Mucosa of descending colon (tissue), 3 donors: ENCODE measurements around the gene CTU2. TPM values are rescaled to one million over a fixed set of nuclear protein-coding genes. Genes with fewer than 3 reads are reported as not detected.

Experiments
- ATAC-seq: fragments of 200-7000 bp; cut with Tn5 transposase; one replicate; pipeline ENCODE4 v1.9.1; 2020; ENCODE audit warnings: mild to moderate bottlenecking, moderate library complexity
- DNase-seq, 3 donors: peaks; one replicate each; pipeline ENCODE4 v3.0.0-alpha.2; 2020
- H3K36me3 ChIP-seq: fragments of 200-600 bp; one replicate; pipeline ENCODE4 v1.8.0; 2021; ENCODE audit warnings: low read depth, mild to moderate bottlenecking
- H3K4me1 ChIP-seq: fragments of 200-600 bp; one replicate; pipeline ENCODE4 v1.8.0; 2021; ENCODE audit warnings: low read depth, mild to moderate bottlenecking
- H3K4me3 ChIP-seq: fragments of 200-600 bp; one replicate; pipeline ENCODE4 v1.8.0; 2021; ENCODE audit warnings: mild to moderate bottlenecking
- H3K9me3 ChIP-seq: fragments of 200-600 bp; one replicate; pipeline ENCODE4 v1.8.0; 2021; ENCODE audit warnings: mild to moderate bottlenecking
- intact Hi-C, 2 donors: fragments of 100-400 bp; cut with DNase I in 1 of 2; cut with micrococcal nuclease in 1 of 2; formaldehyde crosslinking; loops; one replicate each; pipeline versions ENCODE4 v1.11.0 to v1.11.1; 2022; cut with DNase I, micrococcal nuclease
- total RNA-seq, 3 donors: library from RNA; stranded (reverse); fragmentation: NEBNext Ultra II Directional in 2 of 3; extraction: Animal tissue kit (Norgen Biotek cat#: 25700) in 2 of 3; gene quantifications; one replicate each; pipeline versions ENCODE4 v1.2.1 to v1.2.4, GENCODE V29; 2021 to 2023
- TF ChIP-seq, protein P1 (sequence below): fragments of 200-600 bp; IDR thresholded peaks from one replicate; pipeline ENCODE4 v1.8.0; 2022; ENCODE audit warnings: antibody characterized with exemption, mild to moderate bottlenecking
- donor health status: DM: no; HTN: no; CAD: no; lungs with moderate emphysema.
- donor health status: DM: no; HTN: no; CAD: no.
- donor health status: DM: no; HTN: yes; CAD: no.

The CTU2 gene
- total RNA-seq, 3 donors from 2014 or later: 9.6 to 16.1 (median 13.6) TPM

DNA sequence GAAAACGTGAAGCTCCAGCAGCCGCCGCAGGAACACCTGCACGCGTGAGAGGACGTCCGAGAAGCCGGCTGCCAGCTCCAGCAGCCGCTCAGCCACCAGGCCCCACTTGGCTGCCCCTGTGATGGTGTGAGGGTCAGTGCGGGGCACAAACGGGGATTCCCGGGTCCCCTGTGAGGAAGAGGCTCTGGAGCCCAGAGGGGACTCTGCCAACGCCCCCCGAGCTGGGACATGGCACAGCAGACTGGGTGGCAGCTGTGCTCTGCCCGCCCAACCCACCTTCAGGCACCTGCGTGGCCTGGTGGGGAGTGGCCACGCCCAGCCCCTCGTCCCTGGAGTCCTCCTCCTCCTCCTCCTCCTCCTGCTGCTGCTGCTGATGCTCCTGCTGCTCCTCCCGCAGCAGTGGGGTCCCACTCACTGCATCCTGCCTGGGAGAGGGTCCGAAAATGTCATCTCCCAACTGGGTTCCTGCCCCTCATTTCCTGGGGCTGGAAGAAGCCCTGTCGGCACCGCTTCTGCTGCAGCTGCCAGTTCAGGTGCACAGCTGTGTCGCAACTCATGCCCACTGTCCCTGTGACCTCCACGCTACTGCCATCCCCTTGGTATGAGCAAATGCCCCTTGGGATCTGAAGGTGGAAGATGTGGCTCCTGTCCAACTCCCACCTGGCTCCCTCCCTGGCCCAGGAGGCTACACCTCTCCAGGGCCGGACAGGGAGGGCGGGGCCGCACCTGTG is 27.5 kb downstream of the CTU2 start:
- intact Hi-C loops: no loop called here
- DNase-seq (no peak), ATAC-seq (no peak)
- TF ChIP-seq, protein P1, sequence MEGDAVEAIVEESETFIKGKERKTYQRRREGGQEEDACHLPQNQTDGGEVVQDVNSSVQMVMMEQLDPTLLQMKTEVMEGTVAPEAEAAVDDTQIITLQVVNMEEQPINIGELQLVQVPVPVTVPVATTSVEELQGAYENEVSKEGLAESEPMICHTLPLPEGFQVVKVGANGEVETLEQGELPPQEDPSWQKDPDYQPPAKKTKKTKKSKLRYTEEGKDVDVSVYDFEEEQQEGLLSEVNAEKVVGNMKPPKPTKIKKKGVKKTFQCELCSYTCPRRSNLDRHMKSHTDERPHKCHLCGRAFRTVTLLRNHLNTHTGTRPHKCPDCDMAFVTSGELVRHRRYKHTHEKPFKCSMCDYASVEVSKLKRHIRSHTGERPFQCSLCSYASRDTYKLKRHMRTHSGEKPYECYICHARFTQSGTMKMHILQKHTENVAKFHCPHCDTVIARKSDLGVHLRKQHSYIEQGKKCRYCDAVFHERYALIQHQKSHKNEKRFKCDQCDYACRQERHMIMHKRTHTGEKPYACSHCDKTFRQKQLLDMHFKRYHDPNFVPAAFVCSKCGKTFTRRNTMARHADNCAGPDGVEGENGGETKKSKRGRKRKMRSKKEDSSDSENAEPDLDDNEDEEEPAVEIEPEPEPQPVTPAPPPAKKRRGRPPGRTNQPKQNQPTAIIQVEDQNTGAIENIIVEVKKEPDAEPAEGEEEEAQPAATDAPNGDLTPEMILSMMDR: no peak
- no peaks in the 10 kb centered on the region for H3K36me3 ChIP-seq
- no peak overlapping the region for H3K4me3 ChIP-seq
- no peaks in the 10 kb centered on the region for H3K4me1 ChIP-seq
- no peaks in the 10 kb centered on the region for H3K9me3 ChIP-seq

DNA sequence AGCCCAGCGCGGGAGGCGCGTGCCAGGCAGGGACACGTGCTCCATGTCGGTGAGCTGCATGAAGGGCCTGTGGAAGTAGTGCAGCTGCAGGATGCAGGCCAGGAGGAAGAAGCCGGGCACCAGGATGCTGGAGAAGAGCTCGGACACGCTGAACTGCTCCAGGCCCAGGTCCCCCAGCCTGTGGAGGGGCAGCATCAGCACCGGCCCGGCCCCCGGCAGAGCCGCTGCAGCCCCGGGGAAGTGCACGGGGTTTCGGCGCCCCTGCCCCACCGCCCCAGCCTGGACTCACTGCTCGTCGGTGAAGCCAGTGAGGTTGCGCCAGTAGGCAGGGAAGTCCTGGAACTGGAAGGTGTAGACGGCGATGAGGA is 28.0 kb downstream of the CTU2 start:
- ATAC-seq (peak; percentile 16), DNase-seq (no peak)
- intact Hi-C loops: no loop called here
- Histone ChIP-seq H3K36me3 (no peaks in the 10 kb centered on the region), H3K4me1 (no peaks in the 10 kb centered on the region), H3K4me3 (no peak overlapping the region), H3K9me3 (no peaks in the 10 kb centered on the region)
- TF ChIP-seq, protein P1: no peak

DNA sequence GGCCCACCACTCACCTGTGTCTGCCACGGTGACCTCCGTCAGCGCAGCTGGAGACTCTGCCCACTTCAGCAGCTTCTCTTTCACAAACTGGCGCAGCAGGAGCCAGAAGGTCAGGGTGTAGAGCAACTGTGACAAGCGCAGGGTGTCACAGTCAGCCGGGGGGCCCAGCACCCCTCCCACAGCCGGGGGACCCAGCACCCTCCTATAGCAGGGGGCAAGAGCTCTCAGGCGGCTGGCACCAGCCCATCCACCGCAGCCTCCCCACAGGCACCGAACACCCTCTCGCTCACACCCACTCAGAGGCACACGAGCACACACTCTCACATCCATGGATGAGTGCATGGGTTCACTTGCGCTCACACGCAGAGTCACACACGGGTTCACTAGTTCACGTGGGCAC is 28.8 kb downstream of the CTU2 start:
- Histone ChIP-seq H3K4me3 (no peak overlapping the region), H3K9me3 (no peaks in the 10 kb centered on the region), H3K36me3 (no peaks in the 10 kb centered on the region), H3K4me1 (no peaks in the 10 kb centered on the region)
- DNase-seq (no peak), ATAC-seq (no peak)
- TF ChIP-seq, protein P1: no peak
- intact Hi-C loops: no loop called here

DNA sequence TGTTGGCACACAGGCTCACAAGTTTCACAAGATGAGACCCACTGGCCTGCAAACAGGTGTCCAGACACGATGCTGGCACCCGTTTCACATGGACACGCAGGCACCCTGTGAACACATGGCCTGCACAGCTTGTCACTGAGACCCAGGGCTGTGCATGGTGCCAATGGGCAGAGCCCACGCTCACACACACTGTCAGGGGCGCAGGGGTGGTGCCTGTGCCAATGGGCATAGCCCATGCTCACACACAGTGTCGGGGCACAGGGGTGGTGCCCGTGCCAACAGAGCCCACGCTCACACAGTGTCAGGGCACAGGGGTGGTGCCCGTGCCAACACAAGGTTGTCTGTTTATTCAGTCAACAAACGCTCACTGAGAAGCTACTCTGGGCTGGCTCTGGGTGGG is 29.3 kb downstream of the CTU2 start:
- intact Hi-C loops: no loop called here
- H3K4me3 ChIP-seq: no peak overlapping the region
- no peaks in the 10 kb centered on the region for H3K9me3 ChIP-seq
- ATAC-seq (no peak), DNase-seq (no peak)
- H3K36me3 ChIP-seq: no peaks in the 10 kb centered on the region
- no peaks in the 10 kb centered on the region for H3K4me1 ChIP-seq
- TF ChIP-seq, protein P1: no peak

DNA sequence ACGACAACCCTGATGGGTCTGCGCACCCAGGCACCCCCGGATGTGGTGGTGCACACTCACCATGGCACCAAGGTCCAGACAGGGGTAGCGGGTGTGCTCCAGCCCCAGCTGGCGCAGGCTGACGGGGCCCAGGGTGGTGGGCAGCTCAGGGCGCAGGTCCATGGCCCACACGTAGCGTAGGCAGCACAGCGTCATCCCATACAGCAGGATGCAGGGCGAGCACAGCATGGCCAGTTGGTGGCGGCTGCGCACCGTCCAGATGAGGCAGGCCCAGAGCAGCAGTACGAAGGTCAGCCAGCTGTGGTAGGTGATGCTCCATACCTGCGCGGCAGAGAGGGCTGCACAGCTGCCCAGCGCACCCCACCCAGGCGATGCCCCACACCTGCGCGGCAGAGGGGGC is 29.8 kb downstream of the CTU2 start:
- ATAC-seq (no peak), DNase-seq (no peak)
- H3K9me3 ChIP-seq: no peaks in the 10 kb centered on the region
- no peak overlapping the region for H3K4me3 ChIP-seq
- no peaks in the 10 kb centered on the region for H3K4me1 ChIP-seq
- H3K36me3 ChIP-seq: no peaks in the 10 kb centered on the region
- TF ChIP-seq, protein P1: no peak
- intact Hi-C loops: no loop called here

DNA sequence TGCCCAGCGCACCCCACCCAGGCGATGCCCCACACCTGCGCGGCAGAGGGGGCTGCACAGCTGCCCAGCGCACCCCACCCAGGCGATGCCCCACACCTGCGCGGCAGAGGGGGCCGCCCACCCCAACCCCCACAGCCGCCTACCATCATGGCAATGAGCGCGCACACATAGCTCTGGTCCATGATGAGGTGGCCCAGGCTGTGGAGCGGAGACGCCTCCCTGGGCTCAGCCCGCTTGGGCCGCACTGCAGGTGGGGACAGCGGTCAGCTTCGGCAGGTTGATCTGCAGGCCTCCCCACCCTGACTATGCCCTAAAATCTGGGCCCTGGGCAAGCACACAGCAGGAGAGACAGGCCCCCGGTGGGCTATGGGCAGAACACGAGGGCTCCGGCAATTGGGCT is 30.2 kb downstream of the CTU2 start:
- Histone ChIP-seq H3K9me3 (no peaks in the 10 kb centered on the region), H3K36me3 (no peaks in the 10 kb centered on the region), H3K4me1 (no peaks in the 10 kb centered on the region), H3K4me3 (no peak overlapping the region)
- ATAC-seq: no peak
- DNase-seq: no peak
- intact Hi-C loops: no loop called here
- TF ChIP-seq, protein P1: no peak
